ENCODE measurements around the gene DYNLT4. TPM values are rescaled to one million over a fixed set of nuclear protein-coding genes. Genes with fewer than 3 reads are reported as not detected.
A peak's percentile ranks its signal among the peaks of the same experiment; 100 is the strongest.
"Not testable (repeated sequence)": the region's sequence is repeated elsewhere in the genome, so short reads cannot be mapped to it uniquely, and the experiment has no call there.

The DYNLT4 gene
- total RNA-seq, 1 experiment from 2014 or later = not detected

- intact Hi-C loops (cut with micrococcal nuclease; ENCODE audit: unreplicated experiment) = no loop called here
Observed at GRCh38 chr1:44775930-44776729, 31.0 kb downstream of the DYNLT4 start.

GRCh38 chr1:44775078-44775929, 31.8 kb downstream of the DYNLT4 start, which contains the start of gene RPS8:
Gene RPS8, plus strand, starts transcription at chr1:44775540. Its CDS starts 57 bp downstream, at chr1:44775597.
- DNase-seq (ENCODE audit: low read depth, low spot score) (peak; percentile 83), ATAC-seq (peak; percentile 93)
- Histone ChIP-seq H3K9me3 (ENCODE audit: control insufficient read depth, insufficient read depth, low read depth, low read length) (no peaks in the 10 kb centered on the region), H3K4me1 (ENCODE audit: control insufficient read depth, insufficient read depth, low read length) (peaks cover 10% of the 10 kb centered on the region), H3K4me3 (ENCODE audit: low read depth in 2 of 2, low read length in 2 of 2) (peak within 1 kb of the TSS; percentile 84 to 91), H3K27ac (ENCODE audit: low read length) (peak within 1 kb of the TSS; percentile 92), H3K27me3 (ENCODE audit: control insufficient read depth, insufficient read depth, low read length) (no peaks in the 10 kb centered on the region), H3K36me3 (ENCODE audit: control insufficient read depth, insufficient read depth, low read length) (peaks cover 17% of the 10 kb centered on the region; the same call in 1 of the 2 replicates)
- in situ Hi-C loops (cut with HindIII; ENCODE audit: low pct_unique_long_range_greater_than_20kb, low sequenced_read_pairs) (no loop called here), intact Hi-C loops (cut with micrococcal nuclease; ENCODE audit: unreplicated experiment) (no loop called here)
- TF ChIP-seq CTCF (IDR thresholded peaks at IDR 0.05) (no peak), SIN3A (IDR thresholded peaks at IDR 0.05; ENCODE audit: borderline replicate concordance, insufficient read depth, low read depth, low read length) (peak; percentile 82; the same call in 1 of the 2 replicates), POLR2AphosphoS5 (IDR thresholded peaks at IDR 0.05; ENCODE audit: low read depth, low read length) (peak; percentile 99), REST (IDR thresholded peaks at IDR 0.05; ENCODE audit: insufficient read depth in 1 of 2, low read depth in 2 of 2, low read length in 1 of 2) (peak in 1 of 2 experiments; percentile 10; a peak in 1 of 4 replicates), TCF7L2 (IDR thresholded peaks at IDR 0.05; ENCODE audit: low read depth, low read length) (no peak)
- TSS peak; percentile 99 for BruUV-seq (replicated peaks)
- CTCF ChIA-PET = no interaction called here
- POLR2A ChIA-PET = interaction anchor here (0.6 to 1.6 kb wide), 7 partner anchors 9 to 54 kb away, joined by 3 to 16 read pairs (median 4); no protein-coding TSS in a partner anchor

More at GRCh38 chr1:44775930-44776729, 31.0 kb downstream of the DYNLT4 start:
- peak overlapping the region; percentile 92 for H3K27ac ChIP-seq (ENCODE audit: low read length)
- ATAC-seq (no peak), DNase-seq (ENCODE audit: low read depth, low spot score) (no peak)
- CTCF ChIA-PET = no interaction called here
- H3K4me1 ChIP-seq (ENCODE audit: control insufficient read depth, insufficient read depth, low read length) = peaks cover 10% of the 10 kb centered on the region
- POLR2A ChIA-PET = interaction anchor here (0.6 to 1.6 kb wide), 6 partner anchors 16 to 54 kb away, joined by 3 to 12 read pairs (median 4); no protein-coding TSS in a partner anchor
- BruUV-seq (replicated peaks) = TSS peak; percentile 82
- in situ Hi-C loops (cut with HindIII; ENCODE audit: low pct_unique_long_range_greater_than_20kb, low sequenced_read_pairs) = no loop called here
- no peaks in the 10 kb centered on the region for H3K27me3 ChIP-seq (ENCODE audit: control insufficient read depth, insufficient read depth, low read length)
- TF ChIP-seq REST (IDR thresholded peaks at IDR 0.05; ENCODE audit: insufficient read depth in 1 of 2, low read depth in 2 of 2, low read length in 1 of 2) (peak in 1 of 2 experiments; percentile 5; a peak in 1 of 4 replicates), POLR2AphosphoS5 (IDR thresholded peaks at IDR 0.05; ENCODE audit: low read depth, low read length) (no peak)
- H3K9me3 ChIP-seq (ENCODE audit: control insufficient read depth, insufficient read depth, low read depth, low read length) = no peaks in the 10 kb centered on the region
- peaks cover 17% of the 10 kb centered on the region; the same call in 1 of the 2 replicates for H3K36me3 ChIP-seq (ENCODE audit: control insufficient read depth, insufficient read depth, low read length)
- H3K4me3 ChIP-seq (ENCODE audit: low read depth in 2 of 2, low read length in 2 of 2) = peak overlapping the region; percentile 84 to 91

GRCh38 chr1:44766421-44766820, 40.7 kb downstream of the DYNLT4 start:
- H3K36me3 ChIP-seq (ENCODE audit: control insufficient read depth, insufficient read depth, low read length); H3K27ac ChIP-seq (ENCODE audit: low read length); H3K4me3 ChIP-seq (ENCODE audit: low read depth in 2 of 2, low read length in 2 of 2); H3K9me3 ChIP-seq (ENCODE audit: control insufficient read depth, insufficient read depth, low read depth, low read length); in situ Hi-C loops (cut with HindIII; ENCODE audit: low pct_unique_long_range_greater_than_20kb, low sequenced_read_pairs); intact Hi-C loops (cut with micrococcal nuclease; ENCODE audit: unreplicated experiment); H3K27me3 ChIP-seq (ENCODE audit: control insufficient read depth, insufficient read depth, low read length); CTCF ChIA-PET; H3K4me1 ChIP-seq (ENCODE audit: control insufficient read depth, insufficient read depth, low read length); DNase-seq (ENCODE audit: low read depth, low spot score); ATAC-seq; BruUV-seq (replicated peaks): not testable (repeated sequence)
- POLR2A ChIA-PET = interaction anchor here (1.4 kb wide), 1 partner anchor 45 kb away, joined by 4 read pairs; no protein-coding TSS in a partner anchor
